Activated T-cell treated with anti-CD3 and anti-CD28 coated beads, Interleukin-2, amount 50 U/mL, for 48 hours (primary cell): ENCODE data around the gene BNC1.

Source experiments
- DNase-seq, 2 experiments: peaks; one replicate each; pipeline ENCODE4 v3.0.0-alpha.2; 2020

Gene BNC1, protein sequence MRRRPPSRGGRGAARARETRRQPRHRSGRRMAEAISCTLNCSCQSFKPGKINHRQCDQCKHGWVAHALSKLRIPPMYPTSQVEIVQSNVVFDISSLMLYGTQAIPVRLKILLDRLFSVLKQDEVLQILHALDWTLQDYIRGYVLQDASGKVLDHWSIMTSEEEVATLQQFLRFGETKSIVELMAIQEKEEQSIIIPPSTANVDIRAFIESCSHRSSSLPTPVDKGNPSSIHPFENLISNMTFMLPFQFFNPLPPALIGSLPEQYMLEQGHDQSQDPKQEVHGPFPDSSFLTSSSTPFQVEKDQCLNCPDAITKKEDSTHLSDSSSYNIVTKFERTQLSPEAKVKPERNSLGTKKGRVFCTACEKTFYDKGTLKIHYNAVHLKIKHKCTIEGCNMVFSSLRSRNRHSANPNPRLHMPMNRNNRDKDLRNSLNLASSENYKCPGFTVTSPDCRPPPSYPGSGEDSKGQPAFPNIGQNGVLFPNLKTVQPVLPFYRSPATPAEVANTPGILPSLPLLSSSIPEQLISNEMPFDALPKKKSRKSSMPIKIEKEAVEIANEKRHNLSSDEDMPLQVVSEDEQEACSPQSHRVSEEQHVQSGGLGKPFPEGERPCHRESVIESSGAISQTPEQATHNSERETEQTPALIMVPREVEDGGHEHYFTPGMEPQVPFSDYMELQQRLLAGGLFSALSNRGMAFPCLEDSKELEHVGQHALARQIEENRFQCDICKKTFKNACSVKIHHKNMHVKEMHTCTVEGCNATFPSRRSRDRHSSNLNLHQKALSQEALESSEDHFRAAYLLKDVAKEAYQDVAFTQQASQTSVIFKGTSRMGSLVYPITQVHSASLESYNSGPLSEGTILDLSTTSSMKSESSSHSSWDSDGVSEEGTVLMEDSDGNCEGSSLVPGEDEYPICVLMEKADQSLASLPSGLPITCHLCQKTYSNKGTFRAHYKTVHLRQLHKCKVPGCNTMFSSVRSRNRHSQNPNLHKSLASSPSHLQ

DNA sequence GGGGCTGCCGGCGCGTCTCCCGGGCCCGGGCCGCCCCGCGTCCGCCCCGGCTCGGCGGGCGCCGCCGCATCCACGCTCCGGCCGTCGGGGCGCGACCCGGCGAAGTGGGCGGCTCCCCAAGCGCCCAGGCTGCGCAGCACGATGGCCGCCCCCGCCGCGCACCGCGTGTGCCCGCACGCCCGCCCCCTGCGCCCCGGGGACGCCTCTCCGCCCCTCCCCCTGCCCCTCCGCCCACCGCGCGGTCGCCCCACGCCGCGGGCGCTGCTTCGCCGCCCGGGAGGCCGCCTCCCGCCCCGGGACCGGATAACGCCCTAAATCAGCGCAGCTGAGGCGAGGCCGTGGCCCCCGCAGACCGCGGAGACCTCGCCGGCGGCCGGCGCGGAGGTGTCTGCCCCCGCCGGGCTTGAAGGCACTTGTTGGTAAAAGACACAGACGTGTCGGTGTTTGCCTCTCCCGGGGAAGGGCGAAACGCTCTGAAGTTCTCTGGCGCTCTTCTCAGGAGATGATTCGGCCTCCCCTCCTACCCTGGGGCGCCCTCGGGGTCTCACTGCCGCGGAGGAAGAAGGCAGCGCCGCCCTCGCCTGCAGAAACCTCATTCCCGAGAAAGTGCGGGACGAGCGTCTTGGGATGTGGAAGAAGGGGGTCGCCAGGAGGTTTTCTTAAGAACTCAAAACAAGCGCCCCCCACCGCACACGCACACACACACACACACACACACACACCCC lies at the start of gene BNC1:
Gene BNC1, minus strand, starts transcription at position 106 of the 725 bp plus-strand sequence. Its CDS starts 36 bp downstream, at position 70.
- peak; percentile 19 to 21 for DNase-seq

DNA sequence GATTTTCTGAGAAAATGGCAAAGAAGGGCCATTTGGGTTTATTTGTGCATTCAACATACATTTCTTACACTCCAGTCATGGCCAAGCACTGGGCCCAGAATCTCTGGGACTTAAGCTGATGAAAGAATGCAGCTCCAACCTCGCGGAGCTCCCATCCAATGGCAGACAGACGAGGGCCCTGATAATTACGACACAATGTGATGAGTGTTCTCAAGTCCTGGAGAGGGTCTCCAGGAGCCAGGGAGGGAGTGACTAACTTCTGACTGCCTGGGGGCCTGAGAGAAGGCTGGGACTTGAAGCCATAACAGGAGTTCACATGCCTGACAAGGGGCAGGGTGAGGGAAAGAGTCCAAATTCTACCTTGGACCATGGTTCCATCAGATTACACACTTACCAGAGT lies 42.6 kb upstream of the BNC1 start:
- no peak for DNase-seq

DNA sequence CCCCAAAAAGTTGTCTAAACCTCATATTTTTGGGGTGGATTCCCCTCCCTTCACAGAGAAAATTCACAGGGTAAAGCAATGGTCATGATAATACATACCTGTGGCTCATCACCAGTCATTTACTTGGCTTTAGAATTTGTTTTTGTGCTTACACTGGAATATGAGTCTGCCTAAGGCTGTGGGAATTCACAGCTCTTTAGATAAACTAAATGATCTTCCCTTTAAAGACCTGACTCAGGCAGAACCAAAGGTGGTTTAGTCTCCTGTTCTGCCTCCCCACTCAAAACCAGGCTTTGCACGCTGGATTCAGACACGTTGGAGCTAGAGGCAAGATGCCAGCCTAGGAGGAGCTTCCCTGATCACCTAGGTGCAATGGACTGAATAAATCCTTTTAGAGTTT lies 40.3 kb upstream of the BNC1 start:
- no peak for DNase-seq

DNA sequence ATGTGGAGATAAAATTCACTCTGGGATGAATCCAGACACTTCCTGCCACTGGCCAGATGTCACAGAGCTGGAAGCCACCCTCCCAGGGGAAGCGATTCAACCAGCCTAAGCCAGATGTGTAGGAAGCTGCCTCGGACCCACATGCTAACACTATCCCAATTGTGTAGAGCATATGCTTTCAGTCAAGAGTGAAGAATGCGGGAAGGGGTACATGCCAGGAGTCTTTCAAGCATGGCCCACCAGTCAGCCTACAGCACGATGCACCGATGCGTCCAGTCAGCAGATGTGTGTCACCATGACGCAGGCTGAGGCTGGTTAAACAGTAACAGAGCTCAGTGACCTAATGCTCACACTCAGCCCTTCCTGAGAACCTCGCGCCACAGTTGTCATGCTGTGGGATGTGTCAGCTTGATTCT lies 38.8 kb upstream of the BNC1 start:
- no peak for DNase-seq

DNA sequence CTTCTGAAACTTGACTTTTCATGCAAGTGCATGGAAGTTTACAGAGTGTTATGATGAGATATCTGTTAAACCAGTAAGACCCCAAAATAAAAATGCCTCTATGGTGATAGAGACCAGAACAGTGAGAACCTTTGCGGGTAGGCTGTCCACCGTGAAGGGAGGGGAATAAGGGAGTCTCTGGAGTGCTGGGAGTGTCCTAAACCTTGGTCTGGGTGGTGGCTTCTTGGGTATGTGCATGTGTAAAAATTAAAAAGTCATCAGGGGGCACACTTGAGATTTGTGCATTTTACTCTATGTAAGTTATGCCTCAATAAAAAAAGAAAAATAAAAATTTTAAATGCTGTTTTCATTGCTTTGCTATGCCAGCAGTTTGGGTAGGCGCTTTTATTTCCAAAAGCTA lies 38.2 kb upstream of the BNC1 start:
- no peak for DNase-seq

DNA sequence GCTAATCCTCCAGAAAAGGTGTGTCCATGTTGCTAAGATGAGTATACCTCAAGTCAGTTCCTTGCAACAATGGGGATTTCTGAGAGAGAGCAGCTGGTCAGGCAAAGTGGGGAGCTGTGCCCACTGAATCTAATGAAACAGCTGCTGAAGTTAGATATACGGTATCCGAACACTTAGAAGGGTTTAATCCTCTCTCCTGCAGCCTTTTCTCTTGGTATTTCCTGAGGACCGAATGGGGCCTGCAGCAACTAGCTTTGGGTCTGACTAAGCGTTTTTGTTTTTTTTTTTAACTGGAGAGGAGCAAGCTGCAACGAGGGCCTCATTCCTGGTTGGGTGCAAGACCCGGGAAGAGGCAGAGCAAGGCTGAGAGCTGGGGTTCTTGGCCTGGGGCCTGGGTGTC lies 37.6 kb upstream of the BNC1 start:
- no peak for DNase-seq

DNA sequence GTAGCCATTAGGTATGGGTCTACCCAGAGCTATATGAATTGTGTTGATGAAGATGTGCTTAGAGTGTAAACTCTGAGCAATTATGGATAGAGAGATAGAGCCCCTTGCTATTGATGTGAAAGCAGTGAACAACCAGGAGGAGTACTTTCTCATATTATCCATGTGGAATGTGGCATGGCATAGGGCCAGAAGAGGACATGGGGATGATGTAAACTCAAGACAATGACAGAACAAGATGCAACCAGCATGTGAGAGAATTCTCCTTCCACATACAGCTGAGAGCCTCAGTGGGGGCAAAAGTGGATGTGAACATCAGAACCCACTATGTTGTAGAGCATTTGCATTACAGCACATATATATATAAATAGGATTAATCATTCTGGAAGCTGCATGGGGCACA lies 36.4 kb upstream of the BNC1 start:
- DNase-seq: no peak

DNA sequence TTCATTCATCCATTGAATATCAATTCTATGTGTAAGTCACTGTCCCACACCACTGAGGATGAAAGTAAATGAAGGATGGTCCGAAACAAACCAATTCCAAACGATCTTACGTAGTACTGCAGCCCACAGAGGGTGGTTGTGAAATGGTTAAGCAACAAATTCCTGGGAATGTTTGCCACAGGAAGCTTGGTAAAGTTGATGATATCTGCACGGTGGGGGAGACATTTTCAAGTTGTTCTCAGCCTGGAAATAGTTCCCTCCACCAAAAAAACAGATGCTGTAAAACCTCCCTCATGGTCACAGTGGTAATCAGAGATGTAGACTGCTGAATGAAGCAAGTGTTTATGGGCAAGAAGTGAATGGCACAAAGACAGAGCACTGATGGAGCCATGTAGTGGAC lies 35.9 kb upstream of the BNC1 start:
- no peak for DNase-seq

DNA sequence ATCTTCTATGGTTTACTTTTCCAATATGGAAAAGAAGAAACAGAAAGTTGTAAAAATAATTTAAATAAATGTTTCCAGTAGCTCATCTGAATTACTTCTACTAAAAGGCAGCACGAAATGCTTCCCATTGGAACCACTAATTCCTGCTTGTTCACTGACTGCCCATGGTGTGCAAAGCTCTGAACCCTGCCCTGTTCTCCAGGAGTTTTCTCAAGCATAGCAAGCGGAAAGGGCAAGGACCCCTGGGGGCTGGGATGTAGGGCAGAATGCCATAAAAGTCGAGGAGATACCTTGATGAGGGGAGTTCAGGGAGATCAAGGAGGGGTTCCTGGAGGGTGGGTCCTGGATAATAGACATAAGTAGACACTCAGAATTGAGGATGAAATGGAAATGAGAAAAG lies 35.3 kb upstream of the BNC1 start:
- no peak for DNase-seq

DNA sequence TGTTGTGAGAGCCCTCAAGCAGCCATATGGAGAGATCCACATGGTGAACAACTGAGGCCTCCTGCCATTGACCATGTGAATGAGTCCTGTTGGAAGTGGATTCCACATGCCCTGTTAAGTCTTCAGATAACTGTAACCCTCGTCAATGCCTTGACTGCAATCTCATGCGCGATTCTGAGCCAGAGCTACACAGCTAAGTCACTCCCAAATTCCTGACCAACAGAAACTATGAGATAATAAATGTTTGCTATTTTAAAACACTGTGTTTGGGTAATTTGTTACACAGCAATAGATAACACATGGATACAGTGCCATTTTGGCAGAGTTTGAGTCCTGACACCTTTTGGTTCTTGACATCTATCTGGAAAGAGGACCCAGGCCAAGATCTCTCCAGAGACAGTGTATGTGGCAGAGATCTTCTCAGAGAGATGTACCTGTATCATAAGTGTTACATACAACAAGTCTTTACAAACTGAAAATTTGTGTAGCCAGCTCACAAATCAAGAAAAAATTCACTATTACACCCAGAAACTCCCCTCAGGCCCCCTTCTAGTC lies 34.5 kb upstream of the BNC1 start:
- no peak for DNase-seq

DNA sequence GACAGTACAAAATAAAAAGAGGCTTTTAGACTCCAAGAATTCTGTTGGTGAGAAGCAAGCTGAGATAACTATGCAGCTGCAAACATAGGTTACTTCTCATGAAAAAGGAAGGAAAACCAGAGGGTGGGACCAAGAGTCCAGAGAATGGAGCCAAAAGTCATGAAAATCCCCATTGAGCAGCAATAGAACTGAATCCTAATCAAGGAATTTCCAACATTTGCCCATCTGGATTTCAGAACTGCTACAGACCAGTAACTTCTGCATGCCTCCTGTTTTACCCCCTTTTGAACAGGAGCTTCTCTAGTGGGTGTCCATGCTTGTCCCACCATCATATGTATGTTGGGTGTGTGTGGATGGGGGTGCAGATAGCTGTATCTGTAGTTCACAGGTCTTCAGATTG lies 33.6 kb upstream of the BNC1 start:
- DNase-seq: no peak

DNA sequence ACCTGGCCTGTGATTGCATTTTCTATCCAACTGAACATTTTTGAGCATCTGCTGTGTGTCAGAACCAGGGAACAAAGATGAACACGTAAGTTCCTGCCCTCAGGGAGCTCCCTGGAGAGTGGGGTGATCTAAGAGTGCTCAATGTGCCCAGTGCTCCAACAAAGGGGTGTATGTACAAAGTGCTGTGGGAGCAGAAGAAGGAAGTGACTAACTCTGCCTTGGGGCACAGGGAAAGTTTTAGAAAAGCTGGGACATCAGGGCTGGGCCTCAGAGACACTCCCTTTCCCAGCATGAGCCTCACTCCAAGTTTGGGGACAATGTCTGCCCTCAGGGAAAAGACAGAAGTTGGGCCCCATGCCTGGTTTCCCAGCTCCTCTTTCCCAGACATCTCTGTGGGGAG lies 27.6 kb upstream of the BNC1 start:
- DNase-seq: no peak

DNA sequence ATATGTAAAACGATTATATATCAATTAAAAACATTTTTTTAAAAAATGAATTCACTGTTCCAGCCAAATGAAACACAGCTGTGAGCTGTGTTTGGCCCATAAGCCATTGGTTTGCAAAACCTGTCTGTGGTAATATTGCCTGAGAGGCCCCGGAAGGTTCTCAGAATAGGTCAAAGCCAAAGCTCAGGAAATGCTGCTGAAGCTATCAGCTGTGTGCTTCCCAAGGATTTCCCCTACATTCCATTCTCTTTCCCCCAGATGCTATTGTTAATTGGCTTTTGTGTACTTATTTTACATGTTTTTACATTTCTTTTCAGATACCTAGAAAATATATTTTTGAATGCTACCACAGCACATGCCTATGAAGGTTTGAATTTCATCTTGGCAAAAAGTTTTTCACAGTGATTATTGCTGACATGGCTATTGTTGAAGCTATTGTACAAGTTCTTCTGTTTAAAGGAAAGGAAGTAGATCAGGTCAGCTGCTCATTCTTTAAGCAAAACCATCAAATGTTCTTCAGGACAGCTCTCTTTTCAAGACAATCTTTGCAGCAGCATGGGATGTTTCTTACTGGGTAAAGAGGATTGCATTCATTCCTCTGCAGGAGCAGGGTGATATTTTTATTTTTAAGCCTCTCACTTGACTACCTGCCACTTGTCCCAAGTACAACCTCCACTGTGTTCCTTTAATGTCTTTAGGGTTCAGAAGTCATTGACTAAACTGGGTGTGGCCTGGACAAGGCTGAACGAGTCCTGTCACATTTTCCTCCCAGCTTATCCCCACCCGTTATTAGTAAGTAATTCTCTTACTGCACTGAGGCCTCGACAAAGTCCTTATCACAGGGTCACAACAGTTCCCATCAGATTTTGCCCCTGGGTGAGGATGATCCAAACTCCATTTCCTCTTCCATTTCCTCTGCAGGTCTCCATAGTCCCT lies 26.3 kb upstream of the BNC1 start:
- no peak for DNase-seq

DNA sequence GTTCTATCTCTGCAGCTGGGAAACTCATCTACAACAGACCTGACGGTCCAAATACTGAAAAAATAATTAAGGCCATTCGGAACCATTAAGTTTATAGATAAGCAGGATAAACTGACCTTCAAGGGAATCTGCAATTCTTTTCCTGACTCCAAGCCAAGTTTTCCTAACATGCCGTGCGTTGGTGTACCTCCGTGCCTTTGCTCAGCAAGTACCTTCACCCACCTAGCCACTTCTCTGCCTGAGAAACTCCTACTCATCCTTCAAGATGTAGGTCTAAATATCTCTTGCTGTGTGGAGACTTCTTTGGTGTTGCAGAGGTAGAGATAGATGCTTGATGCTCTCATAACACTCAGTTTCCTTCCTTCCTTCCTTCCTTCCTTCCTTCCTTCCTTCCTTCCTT lies 24.2 kb upstream of the BNC1 start:
- no peak for DNase-seq

DNA sequence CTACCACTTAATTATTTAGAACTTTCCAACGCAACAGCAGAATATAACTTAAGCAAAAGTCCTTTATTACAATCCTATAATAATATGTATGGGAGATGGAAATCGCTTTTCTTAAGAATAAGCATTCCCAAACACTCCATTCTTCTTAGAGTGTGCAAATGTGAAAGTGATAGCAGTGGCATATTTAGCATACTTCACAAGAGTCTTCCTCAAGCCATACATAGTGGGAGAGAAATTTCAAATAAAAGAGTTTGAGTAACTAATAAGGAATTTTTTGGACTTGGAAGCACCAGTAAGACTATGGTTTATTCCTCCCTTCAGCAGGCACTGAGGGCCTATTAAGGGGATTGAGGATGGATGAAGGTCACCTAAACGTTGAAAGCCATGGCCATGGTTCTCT lies 22.1 kb upstream of the BNC1 start:
- no peak for DNase-seq

DNA sequence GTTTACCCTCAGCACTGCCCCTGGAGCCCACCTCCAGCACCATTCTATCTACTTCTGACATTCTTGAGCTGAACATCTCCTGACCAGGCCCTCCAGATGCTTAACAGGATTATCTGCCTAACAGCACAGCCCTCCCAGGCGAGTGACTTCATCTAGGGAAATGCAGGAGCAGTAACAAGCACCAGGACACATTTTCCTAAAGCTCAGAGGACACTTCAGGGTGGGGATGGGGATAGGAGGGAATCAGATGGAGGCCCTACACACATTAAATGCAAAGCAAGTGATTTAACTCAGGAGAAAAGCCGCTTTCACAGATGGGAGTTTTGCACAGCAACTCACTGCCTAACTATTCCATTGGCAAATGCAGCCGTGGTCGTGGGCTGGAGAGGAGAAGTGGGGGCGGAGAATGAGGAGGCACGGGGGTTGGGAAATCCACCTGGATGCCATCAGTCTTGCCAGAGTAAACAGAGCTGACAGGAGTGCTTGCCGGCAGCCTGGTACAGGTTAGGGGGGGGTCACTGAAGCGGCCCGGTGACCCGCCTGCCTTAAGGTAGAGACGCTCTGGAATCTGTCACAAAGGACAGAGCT lies 21.3 kb upstream of the BNC1 start:
- DNase-seq: no peak

DNA sequence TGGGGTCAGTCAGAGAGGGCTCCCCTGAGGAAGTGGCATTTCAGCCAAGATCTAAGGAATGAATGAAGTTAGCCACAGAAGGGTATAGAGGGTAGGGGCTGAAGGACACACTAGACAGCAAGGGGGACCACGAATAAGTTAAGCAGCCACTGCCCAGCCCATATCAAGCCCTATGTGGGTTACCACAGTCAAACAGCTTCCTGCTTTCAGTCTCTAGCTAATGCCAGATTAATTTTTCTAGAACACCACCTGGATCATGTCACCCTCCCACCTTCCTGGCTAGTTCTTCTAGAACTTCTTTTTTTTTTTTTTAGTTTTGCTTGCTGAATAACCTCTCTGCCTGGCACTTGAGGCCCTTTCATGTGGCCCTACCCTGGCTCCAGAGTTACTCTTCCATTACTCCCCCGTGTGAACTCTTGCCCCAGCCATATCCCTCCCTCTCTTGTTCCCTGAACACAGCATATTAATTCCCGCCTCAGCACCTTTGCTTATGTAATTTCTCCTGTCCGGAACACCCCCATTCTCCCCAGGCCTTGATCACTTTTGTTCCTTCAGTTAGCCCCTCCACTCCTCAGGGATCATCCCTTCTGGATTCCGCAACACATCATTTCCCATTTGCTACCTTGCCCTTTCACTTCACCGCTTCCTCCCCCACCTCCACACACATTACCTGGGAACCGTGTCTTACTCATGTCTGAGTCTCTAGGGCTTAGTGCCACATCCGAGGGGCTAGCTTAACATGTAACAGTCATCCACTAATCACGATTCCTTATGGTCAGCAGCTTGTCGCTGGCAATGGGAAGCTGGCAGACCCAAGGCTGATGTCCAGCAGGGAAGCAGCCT lies 20.6 kb upstream of the BNC1 start:
- DNase-seq: no peak

DNA sequence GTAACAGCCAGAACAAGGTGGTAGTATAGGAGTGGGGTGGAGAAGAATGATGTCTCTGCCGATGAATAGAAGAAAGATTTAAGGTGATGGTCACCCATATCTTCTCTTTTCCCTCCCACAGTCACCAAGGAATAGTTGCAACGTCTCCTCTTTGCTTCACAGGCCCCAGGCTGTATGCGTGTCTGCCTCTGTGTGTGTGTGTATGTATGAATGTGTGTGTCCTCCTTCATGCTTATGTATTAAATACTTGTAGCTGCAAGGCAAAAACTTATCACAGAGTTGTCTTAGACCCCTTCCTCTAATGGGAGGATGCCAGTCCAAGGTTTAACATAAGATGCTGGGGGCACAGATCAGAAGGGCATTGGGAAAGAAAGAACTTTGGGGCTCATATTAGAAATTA lies 19.1 kb upstream of the BNC1 start:
- DNase-seq: no peak

DNA sequence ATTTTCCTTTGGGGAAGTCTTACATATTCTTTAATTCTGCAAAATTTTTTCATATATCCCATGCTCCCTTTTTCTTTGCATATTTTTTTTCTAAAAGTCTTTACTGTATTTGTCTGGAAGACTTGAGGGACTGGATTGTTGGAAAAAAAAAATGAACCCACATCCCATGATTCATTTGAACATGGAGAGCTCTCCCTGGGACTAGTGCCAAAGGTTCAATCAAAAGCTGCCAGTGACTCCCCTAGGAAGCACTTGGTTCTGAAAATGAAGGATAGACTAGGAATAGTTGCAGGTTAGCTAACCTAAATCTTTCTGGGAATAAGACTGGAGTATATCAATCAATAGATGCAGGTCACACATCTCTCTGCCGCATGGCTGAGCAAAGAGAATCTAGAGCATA lies 16.4 kb upstream of the BNC1 start:
- DNase-seq: no peak

DNA sequence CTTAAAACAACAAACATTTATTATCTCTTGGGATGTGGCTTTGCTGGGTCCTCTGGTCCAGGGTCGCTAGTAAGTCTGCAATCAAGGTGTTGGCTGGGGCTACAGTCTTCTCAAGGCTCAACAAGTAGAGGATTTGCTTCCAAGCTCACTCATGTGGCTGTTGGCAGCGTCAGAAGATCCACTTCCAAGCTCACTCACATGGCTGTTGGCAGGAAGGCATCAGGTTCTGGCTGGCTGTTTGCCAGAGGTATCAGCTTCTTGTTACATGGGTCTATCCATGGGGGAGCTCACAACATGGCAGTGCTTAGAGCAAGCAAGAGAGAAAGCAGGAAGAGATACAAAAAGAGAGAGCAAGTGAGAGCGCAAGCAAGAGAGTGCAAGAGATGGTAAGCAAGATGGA lies 15.0 kb upstream of the BNC1 start:
- DNase-seq: no peak
